GM19467 (cell line): ENCODE data around the gene LYAR.

Source experiments
- ATAC-seq: cut with Tn5 transposase; IDR thresholded peaks from one replicate; pipeline ENCODE4 v1.9.1; 2021; ENCODE audit warnings: mild to moderate bottlenecking, moderate library complexity; ENCODE audit not compliant: unreplicated experiment

LYAR gene

GRCh38 chr4:4289941-4290850 lies at the start of gene LYAR, which contains the start of gene ZBTB49:
Gene LYAR (minus strand): TSS chr4:4290154. CDS start chr4:4283742, 6,412 bp downstream.
Gene ZBTB49 (plus strand): TSS chr4:4290251. CDS start chr4:4299946, 9,695 bp downstream.
- ATAC-seq, result peak; percentile 82

GRCh38 chr4:4339504-4340085 lies 49.6 kb upstream of the LYAR start:
- ATAC-seq, result no peak

GRCh38 chr4:4338210-4339001 lies 48.5 kb upstream of the LYAR start:
- no peak for ATAC-seq

DNA sequence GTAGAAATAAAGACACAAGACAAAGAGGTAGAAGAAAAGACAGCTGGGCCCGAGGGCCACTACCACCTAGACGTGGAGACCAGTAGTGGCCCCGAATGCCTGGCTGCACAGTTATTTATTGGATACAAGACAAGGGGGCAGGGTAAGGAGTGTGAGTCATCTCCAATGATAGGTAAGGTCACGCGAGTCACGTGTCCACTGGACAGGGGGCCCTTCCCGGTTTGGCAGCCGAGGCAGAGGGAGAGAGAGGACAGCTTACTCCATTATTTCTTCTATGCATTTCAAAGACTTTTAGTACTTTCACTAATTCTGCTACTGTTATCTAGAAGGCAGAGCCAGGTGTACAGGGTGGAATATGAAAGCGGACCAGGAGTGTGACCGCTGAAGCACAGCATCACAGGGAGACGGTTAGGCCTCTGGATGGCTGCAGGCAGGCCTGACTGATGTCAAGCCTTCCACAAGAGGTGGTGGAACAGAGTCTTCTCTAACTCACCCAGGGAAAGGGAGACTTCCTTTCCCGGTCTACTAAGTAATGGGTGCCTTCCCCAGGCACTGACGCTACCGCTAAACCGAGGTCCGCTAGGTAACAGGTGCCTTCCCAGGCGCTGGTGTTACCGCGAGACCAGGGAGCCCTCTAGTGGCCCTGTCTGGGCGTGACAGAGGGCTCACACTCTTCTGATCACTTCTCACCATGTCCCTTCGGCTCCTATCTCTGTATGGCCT lies 45.0 kb upstream of the LYAR start:
- peak; percentile 70 for ATAC-seq

- no peak for ATAC-seq
Observed at GRCh38 chr4:4333265-4333706, 43.3 kb upstream of the LYAR start.

DNA sequence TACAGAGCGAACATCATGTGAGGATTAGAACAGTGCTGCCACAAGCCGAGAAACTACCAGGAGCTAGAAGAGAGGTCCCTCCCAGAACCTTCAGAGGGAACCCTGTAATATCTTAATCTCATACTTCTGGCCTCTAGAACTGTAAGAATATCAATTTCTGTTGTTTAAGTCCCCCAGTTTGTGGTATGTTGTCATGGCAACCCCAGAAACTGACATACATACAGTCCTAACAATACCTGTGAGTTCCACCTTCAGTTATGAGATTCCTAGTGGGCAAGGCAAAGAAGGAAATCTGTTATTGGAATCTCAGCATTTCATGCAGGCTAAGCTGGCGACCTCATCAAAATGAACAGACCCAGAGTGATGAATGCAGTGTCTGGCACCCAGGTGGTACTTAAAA lies 42.6 kb upstream of the LYAR start:
- ATAC-seq, result no peak

DNA sequence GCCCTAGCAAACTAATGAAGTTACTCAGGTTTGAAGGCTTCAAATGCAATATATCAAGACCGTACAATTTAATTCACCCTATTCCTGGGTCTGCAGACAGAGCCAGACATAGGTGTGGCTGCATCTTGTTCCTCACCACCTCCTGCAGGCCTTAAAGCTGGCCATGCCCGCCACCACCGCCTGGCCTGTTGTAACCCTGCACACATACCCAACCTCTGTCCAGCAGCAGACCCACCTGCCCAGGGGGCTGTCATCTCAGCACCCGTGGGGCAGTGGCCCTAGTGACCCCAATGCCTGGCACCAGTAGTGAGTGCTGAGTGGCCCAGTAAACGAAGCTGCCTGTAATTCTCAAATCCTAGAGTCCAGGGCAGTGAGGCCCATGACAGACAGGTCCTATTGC lies 40.8 kb upstream of the LYAR start:
- no peak for ATAC-seq

DNA sequence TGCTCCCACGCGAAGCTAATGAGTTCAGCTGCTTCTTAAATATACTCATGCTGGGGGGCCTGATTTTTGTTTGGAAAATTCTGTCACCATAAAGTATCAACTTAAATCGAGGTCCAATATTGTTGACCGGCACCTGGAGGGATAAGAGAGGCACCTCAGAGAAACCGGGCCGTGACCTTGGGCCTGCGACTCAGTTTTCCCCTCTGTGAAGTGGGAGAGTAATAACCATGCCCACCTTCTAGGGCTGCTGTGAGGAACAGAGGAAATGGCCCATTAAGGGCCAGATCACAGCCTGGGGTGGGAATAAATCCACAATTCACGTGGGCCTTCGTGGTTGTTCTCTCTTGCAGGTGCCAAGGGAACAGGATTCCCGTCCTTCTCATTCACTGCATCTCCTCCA lies 39.5 kb upstream of the LYAR start:
- no peak for ATAC-seq

DNA sequence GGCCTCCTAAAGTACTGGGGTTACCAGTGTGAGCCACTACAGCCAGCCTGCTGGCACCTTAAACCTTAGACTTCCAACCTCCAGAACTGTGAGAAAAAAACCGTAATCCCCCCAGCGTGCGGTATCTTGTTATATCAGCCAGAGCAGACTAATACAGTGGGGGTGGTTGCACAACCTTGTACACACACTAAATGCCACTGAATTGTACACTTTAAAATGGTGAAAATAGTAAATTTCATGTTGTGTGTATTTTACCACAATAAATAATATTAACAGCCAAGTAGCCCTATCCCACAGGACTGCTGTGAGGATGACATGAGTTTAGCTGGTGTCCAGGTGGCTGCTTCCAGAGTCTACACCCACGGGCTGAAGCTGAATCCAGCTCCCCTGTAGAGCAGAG lies 38.9 kb upstream of the LYAR start:
- ATAC-seq, result no peak

DNA sequence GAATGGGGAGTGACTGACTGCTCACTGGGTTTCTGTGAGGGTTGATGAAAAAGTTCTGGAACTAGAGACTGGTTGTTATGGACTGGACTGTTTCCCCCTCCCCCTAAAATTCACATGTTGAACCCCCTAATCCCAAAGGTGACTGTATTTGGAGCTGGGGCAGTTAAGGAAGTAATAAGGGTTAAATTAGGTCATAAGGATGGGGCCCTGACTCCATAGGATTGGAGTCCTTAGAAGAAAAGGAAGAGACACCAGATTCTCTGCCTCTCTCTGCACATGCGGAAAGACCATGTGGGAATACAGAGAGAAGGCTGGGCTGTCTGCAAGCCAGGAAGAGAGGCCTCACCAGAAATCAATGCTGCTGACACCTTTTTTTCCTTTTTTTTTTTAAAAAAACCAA lies 38.3 kb upstream of the LYAR start:
- ATAC-seq, result no peak

DNA sequence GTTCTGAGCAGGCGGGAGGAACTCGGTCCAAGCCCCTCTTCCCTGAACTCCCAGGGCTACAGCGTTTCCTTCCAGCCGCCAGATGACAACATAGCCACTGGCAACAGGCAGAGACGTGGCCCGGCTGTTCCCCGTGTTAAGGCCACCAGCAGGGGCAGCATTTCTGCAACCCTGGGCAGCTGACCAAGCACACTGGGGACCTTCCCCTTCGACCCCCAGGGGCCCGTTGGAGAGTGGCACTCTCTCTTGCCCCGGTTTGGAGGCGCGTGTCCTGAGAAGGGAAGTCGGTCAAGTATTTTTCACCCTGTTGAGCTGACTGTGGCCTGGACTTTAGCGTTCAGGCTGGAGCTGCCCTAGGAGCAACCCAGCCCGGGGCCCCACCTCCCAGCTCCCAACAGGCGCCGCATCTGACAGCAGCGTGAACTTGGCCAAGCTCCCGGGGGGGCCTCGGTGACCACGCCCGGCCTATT lies 37.7 kb upstream of the LYAR start:
- no peak for ATAC-seq

DNA sequence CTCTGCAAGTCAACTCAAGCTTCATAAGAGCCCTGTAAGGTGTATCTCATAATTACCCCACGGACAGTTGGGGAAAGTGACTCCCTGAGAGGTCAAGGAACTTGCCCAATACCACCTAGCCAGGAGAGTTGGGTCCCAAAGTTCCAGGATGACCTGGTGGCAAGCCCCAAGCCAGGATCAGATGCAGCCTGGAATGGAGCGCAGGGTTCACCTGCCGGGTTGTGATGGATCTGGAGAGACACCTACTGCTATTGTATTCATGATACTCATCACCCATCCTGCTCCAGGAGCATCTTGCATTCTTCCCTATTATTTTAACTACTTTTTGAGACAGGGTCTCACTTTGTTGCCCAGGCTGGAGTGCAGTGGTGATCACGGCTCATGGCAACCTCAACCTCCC lies 36.2 kb upstream of the LYAR start:
- ATAC-seq, result no peak

DNA sequence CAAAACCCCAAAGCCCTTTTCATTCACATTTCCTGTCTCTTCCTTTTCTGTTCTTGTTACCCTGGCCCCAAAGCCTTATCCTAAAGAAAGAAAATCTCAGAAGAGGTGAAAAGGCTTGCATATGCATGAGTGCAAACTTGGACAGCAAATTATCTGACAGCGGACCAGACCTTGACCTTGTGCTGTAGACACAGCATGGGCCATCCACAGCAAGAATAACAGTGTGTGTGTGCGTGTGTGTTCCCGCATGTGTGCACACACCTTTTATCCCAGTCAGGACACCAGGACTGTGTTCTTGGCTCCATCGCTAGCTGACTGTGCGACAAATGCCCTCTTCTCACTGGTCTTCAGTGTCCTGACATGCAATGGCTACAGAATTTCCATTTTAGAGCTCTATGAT lies 35.4 kb upstream of the LYAR start:
- ATAC-seq, result no peak

DNA sequence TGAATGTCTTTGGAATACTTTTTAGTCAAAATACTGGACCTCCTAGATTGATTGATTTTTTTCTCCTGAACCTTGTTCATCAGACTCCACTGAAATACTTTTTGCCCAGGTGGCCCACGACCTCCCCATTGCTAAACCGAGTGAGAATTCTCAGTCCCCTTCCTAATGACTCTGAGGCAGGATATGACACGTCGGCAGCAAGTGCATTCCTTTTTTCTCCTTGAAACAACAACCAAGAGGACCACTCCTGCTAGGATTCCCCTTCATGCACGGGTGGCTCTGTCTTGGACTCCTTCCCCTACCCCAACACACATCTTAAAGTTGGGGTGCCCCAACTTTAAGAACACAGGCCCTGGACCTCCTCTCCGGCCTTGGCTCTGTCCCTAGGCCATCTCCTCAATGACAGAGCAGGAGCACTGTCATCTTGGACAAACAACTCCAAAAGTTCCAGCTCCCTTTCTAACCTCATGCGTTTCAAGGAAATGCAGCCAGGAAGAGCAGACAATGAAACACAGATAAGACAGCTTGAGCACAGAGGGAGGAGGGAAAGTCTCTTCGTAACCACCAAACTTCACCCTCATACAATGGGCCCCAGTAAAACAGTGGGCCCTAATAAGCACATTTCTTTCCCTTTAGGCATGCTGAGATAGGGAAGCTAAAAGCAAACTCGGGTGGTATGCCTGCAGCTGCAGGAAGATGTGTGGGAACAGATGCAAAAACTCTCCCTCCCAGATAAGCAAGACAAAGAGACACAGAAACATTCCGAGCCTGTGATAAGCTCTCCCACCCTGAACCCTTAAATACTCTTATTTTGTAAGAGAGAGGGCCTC lies 34.0 kb upstream of the LYAR start:
- ATAC-seq, result no peak

- no peak for ATAC-seq
Observed at GRCh38 chr4:4321951-4322688, 32.2 kb upstream of the LYAR start.

- ATAC-seq, result no peak
Observed at GRCh38 chr4:4320951-4321714, 31.2 kb upstream of the LYAR start.

DNA sequence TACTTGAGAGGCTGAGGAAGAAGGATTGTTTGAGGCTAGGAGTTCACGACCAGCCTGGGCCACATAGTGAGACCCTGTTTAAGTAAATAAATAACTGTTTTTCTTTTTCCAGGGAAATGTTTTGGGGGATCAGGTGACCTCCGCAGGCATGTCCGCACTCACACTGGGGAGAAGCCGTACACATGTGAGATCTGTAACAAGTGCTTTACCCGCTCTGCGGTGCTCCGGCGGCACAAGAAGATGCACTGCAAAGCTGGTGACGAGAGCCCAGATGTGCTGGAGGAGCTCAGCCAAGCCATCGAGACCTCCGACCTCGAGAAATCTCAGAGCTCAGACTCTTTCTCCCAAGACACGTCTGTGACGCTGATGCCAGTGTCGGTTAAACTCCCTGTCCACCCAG lies 30.6 kb upstream of the LYAR start:
- no peak for ATAC-seq

DNA sequence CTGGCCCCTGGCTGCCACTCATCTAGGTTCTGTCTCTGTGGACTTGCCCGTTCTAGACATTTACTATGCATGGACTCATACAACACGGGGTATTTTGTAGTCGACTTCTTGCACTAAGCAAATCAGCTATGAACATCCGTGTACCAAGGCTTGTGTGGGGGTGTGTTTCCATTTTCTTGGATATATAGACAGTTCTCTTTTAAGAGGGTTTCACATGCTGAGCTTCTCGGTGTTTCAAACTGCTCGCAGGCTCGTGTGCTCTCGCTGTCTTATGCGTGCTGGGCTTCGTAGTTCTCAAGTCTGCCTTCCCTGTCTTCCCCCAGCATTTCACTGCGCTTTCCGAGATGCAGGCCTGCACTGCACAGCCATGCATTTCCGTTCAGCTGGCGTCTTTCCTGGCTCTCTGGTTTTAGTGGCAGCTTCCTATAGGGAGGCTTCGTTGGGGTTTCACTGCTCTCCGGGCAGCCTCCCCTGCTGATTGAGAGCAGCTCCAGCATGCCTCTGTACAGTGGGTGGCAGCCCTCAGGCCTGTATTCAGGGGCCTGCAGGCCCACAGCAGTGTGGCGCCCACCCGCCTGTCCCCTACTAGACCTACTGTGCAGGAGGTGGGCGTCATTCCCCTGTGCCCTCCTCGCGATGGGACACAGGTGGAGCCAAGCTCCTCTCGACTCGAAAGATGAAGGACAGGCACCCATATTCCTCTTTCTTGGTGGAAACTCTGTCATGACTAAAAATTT lies 27.7 kb upstream of the LYAR start:
- no peak for ATAC-seq
